Spleen (tissue), 11 donors: ENCODE data around the gene NRM. TPM values are rescaled to one million over a fixed set of nuclear protein-coding genes. Genes with fewer than 3 reads are reported as not detected.
A peak's percentile ranks its signal among the peaks of the same experiment; 100 is the strongest.

Experiments used
- DNase-seq: peaks from one replicate; pipeline ENCODE4 v3.0.0-alpha.2; 2020
- H3K27ac ChIP-seq, 8 donors: fragments of 200-600 bp; sonication (generic) in 7 of 8; 1 replicate in 4 of 8; 2 replicates in 4 of 8; pipeline versions ENCODE4 v1.5.0 to v1.8.0; 2016 to 2021; ENCODE audit warnings: inconsistent platforms in 4 of 8, mild to moderate bottlenecking in 4 of 8, moderate library complexity in 1 of 8
- H3K27me3 ChIP-seq, 7 donors: fragments of 200-600 bp; sonication (generic) in 6 of 7; replicated peaks in 1 of 7; 1 replicate in 4 of 7; 2 replicates in 3 of 7; pipeline versions ENCODE4 v1.5.0 to v1.8.0; 2016 to 2021; ENCODE audit warnings: inconsistent platforms in 3 of 7, mild to moderate bottlenecking in 1 of 7
- H3K36me3 ChIP-seq, 6 donors: fragments of 200-600 bp; sonication (generic) in 5 of 6; 1 replicate in 4 of 6; 2 replicates in 2 of 6; pipeline versions ENCODE4 v1.5.0 to v1.8.0; 2016 to 2021; ENCODE audit warnings: inconsistent platforms in 2 of 6
- H3K4me1 ChIP-seq, 6 donors: fragments of 200-600 bp; sonication (generic) in 5 of 6; 1 replicate in 3 of 6; 2 replicates in 3 of 6; pipeline versions ENCODE4 v1.5.0 to v1.8.0; 2016 to 2021; ENCODE audit warnings: inconsistent platforms in 3 of 6
- H3K4me3 ChIP-seq, 8 donors: fragments of 200-600 bp; sonication (generic) in 7 of 8; 1 replicate in 4 of 8; 2 replicates in 4 of 8; pipeline versions ENCODE4 v1.5.0 to v1.8.0; 2016 to 2021; ENCODE audit warnings: inconsistent platforms in 4 of 8, mild to moderate bottlenecking in 4 of 8, moderate library complexity in 2 of 8
- H3K9me3 ChIP-seq, 8 donors: fragments of 200-600 bp; sonication (generic) in 7 of 8; 1 replicate in 4 of 8; 2 replicates in 4 of 8; pipeline versions ENCODE4 v1.5.0 to v1.8.0; 2016 to 2021; ENCODE audit warnings: inconsistent platforms in 4 of 8
- POLR2A ChIP-seq, 3 donors: fragments of 450-650 bp; IDR thresholded peaks; one replicate each; pipeline ENCODE4 v1.5.1; 2017; ENCODE audit warnings: antibody characterized with exemption in 3 of 3, mild to moderate bottlenecking in 1 of 3
- POLR2AphosphoS5 ChIP-seq, 3 donors: sonication (generic); formaldehyde crosslinking; IDR thresholded peaks; one replicate each; pipeline ENCODE4 v1.5.1; 2017; ENCODE audit warnings: antibody characterized with exemption in 3 of 3
- WGBS, 5 donors: extraction: QIAGEN DNeasy Blood & Tissue Kit in 3 of 5; methylation state at CpG; one replicate each; pipeline versions ENCODE4 v1.1.5 to v1.1.7; 2013 to 2018; 5-methylcytosine and 5-hydroxymethylcytosine counted together
- intact Hi-C: fragments of 100-400 bp; cut with DNase I; formaldehyde crosslinking; loops from one replicate; pipeline ENCODE4 v1.15.0; 2023; ENCODE audit warnings: low total_unique reads
- polyA plus RNA-seq, 3 donors: library from polyadenylated mRNA; stranded (reverse); fragments of 200-250 nt; gene quantifications; one replicate each; pipeline ENCODE4 v1.2.1, GENCODE V29; 2013
- total RNA-seq, 7 donors: library from RNA; depleted of rRNA in 3 of 7; stranded (reverse); fragments of >200 nt in 3 of 7; fragmentation: NEBNext Ultra II Directional in 4 of 7; extraction: Animal tissue kit (Norgen Biotek cat#: 25700) in 4 of 7; gene quantifications; one replicate each; pipeline versions ENCODE4 v1.1.0 to v1.2.1, GENCODE V29; 2016 to 2021
- TF ChIP-seq, protein P1 (sequence below), 11 experiments: fragments of 200-600 bp in 7 of 11; fragments of 450-650 bp in 4 of 11; sonication (generic) in 4 of 11; IDR thresholded peaks in 8 of 11; conservative IDR thresholded peaks in 3 of 11; 1 replicate in 7 of 11; 2 replicates in 4 of 11; pipeline versions ENCODE4 v1.4.0 to v1.8.0; 2016 to 2021; ENCODE audit warnings: antibody characterized with exemption in 11 of 11, inconsistent platforms in 4 of 11, mild to moderate bottlenecking in 1 of 11
- donor health status: healthy with polysubstance abuse.
- donor health status: DM: no; HTN: no; CAD: no; lungs with moderate emphysema.
- donor health status: DM: no; HTN: no; CAD: no.
- donor health status: Bipolar disorder and iron deficiency.
- donor health status: healthy.
- donor health status: DM: no; HTN: no; CAD: no.
- donor health status: DM: yes; HTN: yes; CAD: no.

Gene NRM
- total and polyA plus RNA-seq, 10 donors: 9.8 to 19.6 (median 12.2) TPM

GRCh38 chr6:30689022-30689865, 1.5 kb downstream of the NRM start:
- peak overlapping the region in 4 of 8 donors; percentile 72 to 98 (median 95) for H3K4me3 ChIP-seq
- TF ChIP-seq POLR2A (IDR thresholded peaks at IDR 0.05) (no peak), POLR2AphosphoS5 (IDR thresholded peaks at IDR 0.05) (no peak)
- TF ChIP-seq, protein P1, sequence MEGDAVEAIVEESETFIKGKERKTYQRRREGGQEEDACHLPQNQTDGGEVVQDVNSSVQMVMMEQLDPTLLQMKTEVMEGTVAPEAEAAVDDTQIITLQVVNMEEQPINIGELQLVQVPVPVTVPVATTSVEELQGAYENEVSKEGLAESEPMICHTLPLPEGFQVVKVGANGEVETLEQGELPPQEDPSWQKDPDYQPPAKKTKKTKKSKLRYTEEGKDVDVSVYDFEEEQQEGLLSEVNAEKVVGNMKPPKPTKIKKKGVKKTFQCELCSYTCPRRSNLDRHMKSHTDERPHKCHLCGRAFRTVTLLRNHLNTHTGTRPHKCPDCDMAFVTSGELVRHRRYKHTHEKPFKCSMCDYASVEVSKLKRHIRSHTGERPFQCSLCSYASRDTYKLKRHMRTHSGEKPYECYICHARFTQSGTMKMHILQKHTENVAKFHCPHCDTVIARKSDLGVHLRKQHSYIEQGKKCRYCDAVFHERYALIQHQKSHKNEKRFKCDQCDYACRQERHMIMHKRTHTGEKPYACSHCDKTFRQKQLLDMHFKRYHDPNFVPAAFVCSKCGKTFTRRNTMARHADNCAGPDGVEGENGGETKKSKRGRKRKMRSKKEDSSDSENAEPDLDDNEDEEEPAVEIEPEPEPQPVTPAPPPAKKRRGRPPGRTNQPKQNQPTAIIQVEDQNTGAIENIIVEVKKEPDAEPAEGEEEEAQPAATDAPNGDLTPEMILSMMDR (IDR thresholded peaks at IDR 0.05 in 8 of 11, conservative IDR thresholded peaks at IDR 0.05 in 3 of 11): no peak
- no peaks in the 10 kb centered on the region for H3K27me3 ChIP-seq
- H3K27ac ChIP-seq: peak overlapping the region; percentile 93 to 100 (median 98)
- peaks cover 34 to 62% (median 48%) of the 10 kb centered on the region in 6 donors for H3K4me1 ChIP-seq
- peak; percentile 77 for DNase-seq
- WGBS, 5 donors: 80 to 86% (median 83%) methylated on average over 10 to 11 of the region's 11 CpGs
- peaks cover 0 to 7% (median 0%) of the 10 kb centered on the region in 6 donors for H3K36me3 ChIP-seq
- H3K9me3 ChIP-seq: no peaks in the 10 kb centered on the region
- intact Hi-C loops: no loop called here

- Histone ChIP-seq H3K4me3 (peak overlapping the region in 7 of 8 donors; percentile 90 to 99 (median 95)), H3K27me3 (no peaks in the 10 kb centered on the region), H3K9me3 (no peaks in the 10 kb centered on the region), H3K4me1 (peaks cover 34 to 66% (median 48%) of the 10 kb centered on the region in 6 donors), H3K36me3 (peaks cover 0 to 7% (median 0%) of the 10 kb centered on the region in 6 donors), H3K27ac (peak overlapping the region; percentile 93 to 100 (median 98))
- DNase-seq: peak; percentile 88
- WGBS, 5 donors: 45 to 74% (median 69%) methylated on average over 9 of the region's 9 CpGs
- intact Hi-C loops: no loop called here
- TF ChIP-seq POLR2A (IDR thresholded peaks at IDR 0.05) (no peak), POLR2AphosphoS5 (IDR thresholded peaks at IDR 0.05) (peak in 1 of 3 donors; percentile 67)
- TF ChIP-seq, protein P1 (IDR thresholded peaks at IDR 0.05 in 8 of 11, conservative IDR thresholded peaks at IDR 0.05 in 3 of 11): no peak
Observed at GRCh38 chr6:30688569-30688968, 2.2 kb downstream of the NRM start.

DNA sequence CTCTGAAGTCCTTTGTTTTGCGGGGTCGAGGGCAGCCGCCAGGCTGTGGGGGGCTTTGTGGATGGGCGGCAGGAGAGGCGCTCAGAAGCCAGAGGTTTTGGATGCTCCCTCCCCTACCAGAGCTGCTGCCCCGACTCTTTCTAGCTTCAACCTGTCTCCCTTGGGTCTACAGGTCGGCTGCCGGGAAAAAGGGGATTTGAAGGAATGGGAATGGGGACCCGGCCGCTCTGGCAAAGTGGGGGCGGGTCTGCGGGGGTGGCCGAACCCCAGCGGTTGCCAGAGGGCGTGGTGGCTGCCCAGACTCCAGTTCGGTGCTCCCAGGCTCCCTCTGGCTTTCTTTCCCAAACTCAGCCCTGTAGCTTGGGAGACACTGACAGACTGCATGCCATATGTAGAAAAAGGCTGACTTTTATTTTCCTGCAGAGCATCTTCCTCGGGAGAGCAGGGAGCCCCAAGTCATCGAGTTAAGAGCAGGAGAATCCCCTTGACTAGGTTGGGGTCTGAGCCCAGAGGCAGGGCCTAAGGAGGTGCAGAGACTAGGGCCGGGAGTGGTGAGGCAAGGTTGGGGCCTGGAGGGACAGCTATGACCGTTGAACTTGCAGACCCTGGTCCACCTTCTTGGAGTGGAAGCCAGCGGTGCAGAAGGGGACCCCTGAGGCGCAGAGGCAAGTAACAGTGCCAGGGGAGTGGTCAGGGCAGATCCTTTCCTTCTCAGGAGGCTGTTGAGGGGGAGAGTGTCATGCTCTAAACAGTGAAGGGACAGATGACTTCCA, 2.9 kb downstream of the NRM start:
- peak; percentile 82 for DNase-seq
- peak overlapping the region; percentile 93 to 100 (median 98) for H3K27ac ChIP-seq
- intact Hi-C loops: no loop called here

More for the DNA sequence above, 2.9 kb downstream of the NRM start:
- Histone ChIP-seq H3K4me3 (peak overlapping the region; percentile 90 to 99 (median 96)), H3K36me3 (peaks cover 0 to 7% (median 0%) of the 10 kb centered on the region in 6 donors), H3K9me3 (no peaks in the 10 kb centered on the region), H3K4me1 (peaks cover 34 to 74% (median 50%) of the 10 kb centered on the region in 6 donors), H3K27me3 (no peaks in the 10 kb centered on the region)
- 11 to 21% (median 19%) methylated on average over 21 to 22 of the region's 22 CpGs for WGBS, 5 donors
- no peak for TF ChIP-seq POLR2A (IDR thresholded peaks at IDR 0.05)
- TF ChIP-seq, protein P1 (IDR thresholded peaks at IDR 0.05 in 8 of 11, conservative IDR thresholded peaks at IDR 0.05 in 3 of 11): peak in 2 of 11 experiments; percentile 5 to 20
